ENCODE measurements around the gene ATF6. TPM values are rescaled to one million over a fixed set of nuclear protein-coding genes. Genes with fewer than 3 reads are reported as not detected.

ATF6 gene
- total RNA-seq, 1 experiment from 2014 or later = 56.3 TPM

DNA sequence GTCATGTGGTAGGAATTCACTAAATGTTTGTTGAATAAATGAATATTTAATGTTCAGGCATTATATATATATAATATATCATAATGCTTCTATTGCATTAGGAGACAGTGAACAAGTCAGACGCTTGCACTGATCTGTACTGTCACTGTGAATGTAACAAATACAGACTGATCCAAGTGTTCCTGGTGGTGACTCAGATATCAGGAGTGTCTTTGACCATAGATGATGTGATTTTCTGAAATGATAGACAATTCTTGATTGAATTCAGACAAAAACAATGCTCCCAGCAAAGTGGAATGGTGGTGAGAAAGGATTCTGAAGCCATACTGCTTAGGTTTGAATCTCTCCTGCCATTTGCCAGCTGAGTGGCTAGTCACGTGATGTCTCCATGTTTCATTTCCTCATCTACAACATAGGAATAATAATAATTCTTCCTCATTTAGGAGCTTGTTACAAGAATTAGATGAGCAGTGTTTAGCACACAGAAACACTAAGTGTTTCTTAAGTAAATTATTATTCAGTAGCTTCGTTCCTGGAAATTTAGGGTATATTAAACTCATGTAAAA lies 186.6 kb downstream of the ATF6 start:
- intact Hi-C loops (cut with micrococcal nuclease) = no loop called here
- no peak for TF ChIP-seq CTCF (IDR thresholded peaks at IDR 0.05; ENCODE audit: unreplicated experiment)
- Mint-ChIP-seq H3K4me3 (ENCODE audit: unreplicated experiment) (no peak overlapping the region), H3K27ac (ENCODE audit: low read depth, unreplicated experiment) (no peak overlapping the region), H3K27me3 (ENCODE audit: insufficient read depth, unreplicated experiment) (no peaks in the 10 kb centered on the region), H3K4me1 (ENCODE audit: insufficient read depth, unreplicated experiment) (peaks cover 14% of the 10 kb centered on the region), H3K36me3 (ENCODE audit: insufficient read depth, unreplicated experiment) (peaks cover 6% of the 10 kb centered on the region), H3K9me3 (ENCODE audit: unreplicated experiment) (no peaks in the 10 kb centered on the region)
- no peak for DNase-seq (ENCODE audit: unreplicated experiment)
- BruUV-seq (replicated peaks) = no TSS peak
- ChIA-PET CTCF (interaction anchor here (0.6 to 2.9 kb wide), 2 partner anchors 19 to 160 kb away, joined by 3 to 12 read pairs; no protein-coding TSS in a partner anchor), POLR2A (interaction anchor here (0.7 to 1.1 kb wide), 3 partner anchors 9 to 236 kb away, joined by 3 to 4 read pairs (median 3); no protein-coding TSS in a partner anchor)

DNA sequence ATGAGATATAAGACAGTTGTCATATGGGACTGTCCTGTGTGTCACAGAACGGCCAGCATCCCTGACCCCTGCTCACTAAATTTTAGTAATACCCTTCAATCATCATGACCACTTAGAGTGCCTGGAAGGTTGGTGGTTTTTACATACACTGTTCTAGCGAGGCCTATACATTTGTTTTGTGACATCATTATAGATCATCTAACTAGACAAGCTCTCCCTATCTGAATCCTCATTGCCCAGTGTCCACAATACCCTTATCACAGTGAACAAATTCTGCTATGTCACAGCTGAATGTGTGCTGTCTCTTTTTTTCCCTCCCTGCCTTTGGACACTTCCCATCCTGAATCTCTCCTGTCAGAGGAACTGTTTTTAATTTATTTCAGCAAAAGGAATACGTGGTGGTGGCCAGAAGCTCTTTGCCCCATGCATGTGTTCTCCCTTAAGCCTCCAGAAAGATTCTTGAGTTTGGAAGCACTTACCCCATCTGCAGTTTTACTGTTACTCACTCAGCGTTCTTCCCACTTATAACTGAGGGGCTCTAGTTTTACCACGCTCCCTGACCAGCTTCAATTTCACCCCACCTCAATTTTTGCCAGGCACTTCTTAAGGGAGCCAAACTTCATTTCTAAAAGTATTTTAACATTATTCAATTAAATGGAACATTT lies 187.3 kb downstream of the ATF6 start:
- DNase-seq (ENCODE audit: unreplicated experiment) = no peak
- Mint-ChIP-seq H3K4me1 (ENCODE audit: insufficient read depth, unreplicated experiment) (peaks cover 19% of the 10 kb centered on the region), H3K36me3 (ENCODE audit: insufficient read depth, unreplicated experiment) (peaks cover 10% of the 10 kb centered on the region), H3K27ac (ENCODE audit: low read depth, unreplicated experiment) (peak overlapping the region; percentile 28), H3K4me3 (ENCODE audit: unreplicated experiment) (no peak overlapping the region), H3K9me3 (ENCODE audit: unreplicated experiment) (no peaks in the 10 kb centered on the region), H3K27me3 (ENCODE audit: insufficient read depth, unreplicated experiment) (no peaks in the 10 kb centered on the region)
- TF ChIP-seq CTCF (IDR thresholded peaks at IDR 0.05; ENCODE audit: unreplicated experiment) = no peak
- BruUV-seq (replicated peaks) = no TSS peak
- CTCF ChIA-PET = interaction anchor here (1.3 to 2.9 kb wide), 2 partner anchors 38 to 161 kb away, joined by 4 to 12 read pairs; no protein-coding TSS in a partner anchor
- POLR2A ChIA-PET = interaction anchor here (1.1 kb wide), 1 partner anchor 9 kb away, joined by 3 read pairs; no protein-coding TSS in a partner anchor
- intact Hi-C loops (cut with micrococcal nuclease) = no loop called here

- H3K9me3 Mint-ChIP-seq (ENCODE audit: unreplicated experiment) = no peaks in the 10 kb centered on the region
- intact Hi-C loops (cut with micrococcal nuclease) = no loop called here
- H3K4me3 Mint-ChIP-seq (ENCODE audit: unreplicated experiment) = no peak overlapping the region
- ChIA-PET CTCF (interaction anchor here (1.2 to 2.9 kb wide), 3 partner anchors 30 to 161 kb away, joined by 4 to 12 read pairs (median 4); no protein-coding TSS in a partner anchor), POLR2A (interaction anchor here (0.6 kb wide), 2 partner anchors 29 to 335 kb away, joined by 3 to 4 read pairs; no protein-coding TSS in a partner anchor)
- no TSS peak for BruUV-seq (replicated peaks)
- no peaks in the 10 kb centered on the region for H3K27me3 Mint-ChIP-seq (ENCODE audit: insufficient read depth, unreplicated experiment)
- TF ChIP-seq CTCF (IDR thresholded peaks at IDR 0.05; ENCODE audit: unreplicated experiment) = no peak
- DNase-seq (ENCODE audit: unreplicated experiment) = no peak
- peaks cover 17% of the 10 kb centered on the region for H3K36me3 Mint-ChIP-seq (ENCODE audit: insufficient read depth, unreplicated experiment)
- peak overlapping the region; percentile 28 for H3K27ac Mint-ChIP-seq (ENCODE audit: low read depth, unreplicated experiment)
- H3K4me1 Mint-ChIP-seq (ENCODE audit: insufficient read depth, unreplicated experiment) = peaks cover 23% of the 10 kb centered on the region
Measured at GRCh38 chr1:161954050-161954449, 187.9 kb downstream of the ATF6 start.

GRCh38 chr1:161954466-161954865 lies 188.3 kb downstream of the ATF6 start:
- CTCF ChIA-PET = interaction anchor here (0.6 to 2.9 kb wide), 4 partner anchors 30 to 162 kb away, joined by 3 to 12 read pairs (median 4); no protein-coding TSS in a partner anchor
- intact Hi-C loops (cut with micrococcal nuclease) = no loop called here

More at GRCh38 chr1:161954466-161954865, 188.3 kb downstream of the ATF6 start:
- POLR2A ChIA-PET = interaction anchor here (0.6 kb wide), 2 partner anchors 29 to 335 kb away, joined by 3 to 4 read pairs; no protein-coding TSS in a partner anchor
- H3K4me1 Mint-ChIP-seq (ENCODE audit: insufficient read depth, unreplicated experiment) = peaks cover 23% of the 10 kb centered on the region
- no peak overlapping the region for H3K27ac Mint-ChIP-seq (ENCODE audit: low read depth, unreplicated experiment)
- no TSS peak for BruUV-seq (replicated peaks)
- H3K9me3 Mint-ChIP-seq (ENCODE audit: unreplicated experiment) = no peaks in the 10 kb centered on the region
- H3K27me3 Mint-ChIP-seq (ENCODE audit: insufficient read depth, unreplicated experiment) = no peaks in the 10 kb centered on the region
- no peak overlapping the region for H3K4me3 Mint-ChIP-seq (ENCODE audit: unreplicated experiment)
- TF ChIP-seq CTCF (IDR thresholded peaks at IDR 0.05; ENCODE audit: unreplicated experiment) = no peak
- H3K36me3 Mint-ChIP-seq (ENCODE audit: insufficient read depth, unreplicated experiment) = peaks cover 21% of the 10 kb centered on the region
- DNase-seq (ENCODE audit: unreplicated experiment) = peak; percentile 18
